Measurements from ENCODE around the gene CCDC188.

CCDC188 gene

GRCh38 chr22:20116376-20116950 lies 34.4 kb downstream of the CCDC188 start:
- no peak for DNase-seq

- no peak for DNase-seq
Observed at GRCh38 chr22:20115691-20116375, 35.0 kb downstream of the CCDC188 start, which contains the start of gene RANBP1. TSS of gene RANBP1 (plus strand) at chr22:20116104. CDS start at chr22:20116185, 81 bp downstream.

- DNase-seq, result no peak
Observed at GRCh38 chr22:20114506-20115475, 36.1 kb downstream of the CCDC188 start.

- no peak for DNase-seq
Observed at GRCh38 chr22:20113551-20114310, 37.1 kb downstream of the CCDC188 start.

- DNase-seq, result no peak
Observed at GRCh38 chr22:20112623-20113511, 38.0 kb downstream of the CCDC188 start.

GRCh38 chr22:20111689-20112622 lies 38.9 kb downstream of the CCDC188 start:
- no peak for DNase-seq

GRCh38 chr22:20111045-20111688 lies 39.7 kb downstream of the CCDC188 start:
- DNase-seq, result peak; percentile 39

- DNase-seq, result no peak
Observed at GRCh38 chr22:20110359-20110985, 40.4 kb downstream of the CCDC188 start.

GRCh38 chr22:20109411-20110358 lies 41.2 kb downstream of the CCDC188 start:
- no peak for DNase-seq

- no peak for DNase-seq
Observed at GRCh38 chr22:20108757-20109230, 42.1 kb downstream of the CCDC188 start.

- no peak for DNase-seq
Observed at GRCh38 chr22:20107951-20108756, 42.7 kb downstream of the CCDC188 start.

- DNase-seq, result no peak
Observed at GRCh38 chr22:20107471-20107901, 43.4 kb downstream of the CCDC188 start.

GRCh38 chr22:20106849-20107237 lies 44.0 kb downstream of the CCDC188 start:
- no peak for DNase-seq

GRCh38 chr22:20106205-20106848 lies 44.5 kb downstream of the CCDC188 start:
- no peak for DNase-seq

GRCh38 chr22:20105456-20106204 lies 45.2 kb downstream of the CCDC188 start:
- no peak for DNase-seq

Measured in CD4-positive, alpha-beta T cell treated with Interleukin-6 for 4 hours (primary cell).